Esophagus squamous epithelium (tissue), 5 donors: ENCODE measurements around the gene SMIM41. TPM values are rescaled to one million over a fixed set of nuclear protein-coding genes. Genes with fewer than 3 reads are reported as not detected.
A peak's percentile ranks its signal among the peaks of the same experiment; 100 is the strongest.

Source experiments
- DNase-seq: peaks from one replicate; lab custom pipeline; 2025; lab: John Stamatoyannopoulos, UW
- H3K27ac ChIP-seq, 4 donors: fragments of 200-600 bp; sonication (generic); one replicate each; pipeline ENCODE4 v1.5.1; 2016 to 2019; ENCODE audit warnings: mild to moderate bottlenecking in 1 of 4
- H3K27me3 ChIP-seq, 4 donors: fragments of 200-600 bp; sonication (generic); 1 replicate in 3 of 4; 2 replicates in 1 of 4; pipeline versions ENCODE4 v1.5.1 to v1.6.0; 2017 to 2021; ENCODE audit warnings: antibody characterized with exemption in 1 of 4
- H3K36me3 ChIP-seq, 3 donors: fragments of 200-600 bp; sonication (generic); one replicate each; pipeline ENCODE4 v1.5.1; 2016 to 2019
- H3K4me1 ChIP-seq, 3 donors: fragments of 200-600 bp; sonication (generic); one replicate each; pipeline ENCODE4 v1.5.1; 2017 to 2019
- H3K4me3 ChIP-seq, 4 donors: fragments of 200-600 bp; sonication (generic); 1 replicate in 3 of 4; 2 replicates in 1 of 4; pipeline ENCODE4 v1.5.1; 2016 to 2019; ENCODE audit warnings: mild to moderate bottlenecking in 2 of 4, moderate library complexity in 1 of 4
- H3K9me3 ChIP-seq, 3 donors: fragments of 200-600 bp; sonication (generic); one replicate each; pipeline ENCODE4 v1.5.1; 2016 to 2019
- CTCF ChIP-seq, 6 experiments: fragments of 450-650 bp in 4 of 6; fragments of 200-600 bp in 2 of 6; sonication (generic) in 2 of 6; IDR thresholded peaks; one replicate each; pipeline ENCODE4 v1.5.1; 2016 to 2019; ENCODE audit warnings: antibody characterized with exemption in 6 of 6, mild to moderate bottlenecking in 4 of 6, moderate library complexity in 4 of 6
- POLR2A ChIP-seq, 4 donors: fragments of 450-650 bp; IDR thresholded peaks; one replicate each; pipeline ENCODE4 v1.6.1; 2017; ENCODE audit warnings: antibody characterized with exemption in 4 of 4, mild to moderate bottlenecking in 4 of 4, moderate library complexity in 3 of 4
- whole genome bisulfite sequencing, 2 donors: methylation state at CpG; one replicate each; pipeline ENCODE4 v1.1.5; 2018; 5-methylcytosine and 5-hydroxymethylcytosine counted together
- intact Hi-C: fragments of 100-400 bp; cut with DNase I; formaldehyde crosslinking; loops from one replicate; pipeline ENCODE4 v1.15.0; 2022
- total RNA-seq, 4 donors: library from RNA; depleted of rRNA; stranded (reverse); fragments of >200 nt; gene quantifications; one replicate each; pipeline ENCODE4 v1.1.0, GENCODE V29; 2016
- donor health status: DM: yes; HTN: yes; CAD: no.

The SMIM41 gene
- total RNA-seq, 4 donors from 2014 or later: 0.50 to 5.7 (median 1.8) TPM; not detected in 1

- Histone ChIP-seq H3K36me3 (peaks cover 0 to 25% (median 9%) of the 10 kb centered on the region in 3 donors), H3K4me1 (peaks cover 17 to 57% (median 32%) of the 10 kb centered on the region in 3 donors), H3K27ac (peak overlapping the region in 3 of 4 donors; percentile 88 to 98 (median 95)), H3K27me3 (peaks cover 0 to 6% (median 0%) of the 10 kb centered on the region in 4 donors), H3K4me3 (peak overlapping the region in 2 of 4 donors; percentile 49 to 66), H3K9me3 (no peaks in the 10 kb centered on the region)
- 76 to 94% methylated on average over 7 to 14 of the region's 21 CpGs for WGBS, 2 donors
- intact Hi-C loops: no loop called here
- DNase-seq: no peak
- TF ChIP-seq CTCF (IDR thresholded peaks at IDR 0.05) (no peak), POLR2A (IDR thresholded peaks at IDR 0.05) (no peak)
Observed at GRCh38 chr12:52054231-52054832, 25.2 kb upstream of the SMIM41 start.

GRCh38 chr12:52054833-52055730 is 24.4 kb upstream of the SMIM41 start:
- Histone ChIP-seq H3K9me3 (no peaks in the 10 kb centered on the region), H3K4me3 (peak overlapping the region in 1 of 4 donors; percentile 18), H3K4me1 (peaks cover 15 to 50% (median 30%) of the 10 kb centered on the region in 3 donors), H3K27me3 (peaks cover 0 to 1% (median 0%) of the 10 kb centered on the region in 4 donors), H3K27ac (peak overlapping the region in 3 of 4 donors; percentile 26 to 95 (median 88)), H3K36me3 (peaks cover 0 to 25% (median 9%) of the 10 kb centered on the region in 3 donors)
- no peak for DNase-seq
- intact Hi-C loops: no loop called here
- 77 to 79% methylated on average over 5 to 12 of the region's 21 CpGs for WGBS, 2 donors
- no peak for TF ChIP-seq POLR2A (IDR thresholded peaks at IDR 0.05)

- Histone ChIP-seq H3K27me3 (no peaks in the 10 kb centered on the region), H3K4me1 (peaks cover 6 to 40% (median 24%) of the 10 kb centered on the region in 3 donors), H3K36me3 (peaks cover 0 to 25% (median 9%) of the 10 kb centered on the region in 3 donors), H3K27ac (peak overlapping the region in 3 of 4 donors; percentile 13 to 95 (median 54)), H3K9me3 (no peaks in the 10 kb centered on the region), H3K4me3 (no peak overlapping the region)
- TF ChIP-seq CTCF (IDR thresholded peaks at IDR 0.05) (no peak), POLR2A (IDR thresholded peaks at IDR 0.05) (no peak)
- intact Hi-C loops: no loop called here
- WGBS, 2 donors: 60 to 90% methylated on average over 1 to 14 of the region's 27 CpGs
- DNase-seq: no peak
Observed at GRCh38 chr12:52055731-52056711, 23.5 kb upstream of the SMIM41 start.

- H3K9me3 ChIP-seq: no peaks in the 10 kb centered on the region
- H3K27ac ChIP-seq: peak overlapping the region in 3 of 4 donors; percentile 13 to 55 (median 54)
- no peak for DNase-seq
- H3K4me1 ChIP-seq: peaks cover 0 to 35% (median 19%) of the 10 kb centered on the region in 3 donors
- H3K4me3 ChIP-seq: no peak overlapping the region
- H3K27me3 ChIP-seq: no peaks in the 10 kb centered on the region
- WGBS, 2 donors: 67 to 75% methylated on average over 4 to 13 of the region's 23 CpGs
- H3K36me3 ChIP-seq: peaks cover 0 to 25% (median 9%) of the 10 kb centered on the region in 3 donors
- intact Hi-C loops: no loop called here
- TF ChIP-seq POLR2A (IDR thresholded peaks at IDR 0.05): no peak
- no peak for TF ChIP-seq CTCF (IDR thresholded peaks at IDR 0.05)
Observed at GRCh38 chr12:52056801-52057637, 22.5 kb upstream of the SMIM41 start.
